Activated B cell treated with CpG ODN at 0.5 μM for 24 hours (primary cell): ENCODE results near the gene INTS12. TPM values are rescaled to one million over a fixed set of nuclear protein-coding genes. Genes with fewer than 3 reads are reported as not detected.

Experiments
- ATAC-seq: fragments of 200-7000 bp; cut with Tn5 transposase; one replicate; pipeline ENCODE4 v1.10.0; 2021; ENCODE audit warnings: low read depth, mild to moderate bottlenecking, moderate library complexity
- CTCF ChIA-PET: fragments of 350-600 bp; sonication (Branson Sonifier 250); formaldehyde crosslinking; loops from one replicate; lab custom pipeline; 2021; ENCODE audit warnings: antibody characterized with exemption; lab: Charles Lee
- POLR2A ChIA-PET: fragments of 350-600 bp; sonication (Branson Sonifier 250); formaldehyde crosslinking; loops from one replicate; lab custom pipeline; 2021; ENCODE audit warnings: antibody characterized with exemption; lab: Charles Lee
- DNase-seq: peaks from one replicate; pipeline ENCODE4 v3.0.0; 2022
- H3K27ac Mint-ChIP-seq: one replicate; pipeline ENCODE4 v1.8.0; 2020; ENCODE audit warnings: mixed read lengths
- H3K27me3 Mint-ChIP-seq: one replicate; pipeline ENCODE4 v1.8.0; 2021; ENCODE audit warnings: mixed read lengths
- H3K36me3 Mint-ChIP-seq: one replicate; pipeline ENCODE4 v1.8.0; 2021; ENCODE audit warnings: low read depth, mixed read lengths
- H3K4me1 Mint-ChIP-seq: one replicate; pipeline ENCODE4 v1.8.0; 2021; ENCODE audit warnings: mixed read lengths
- H3K4me3 Mint-ChIP-seq: one replicate; pipeline ENCODE4 v1.8.0; 2020; ENCODE audit warnings: mild to moderate bottlenecking, mixed read lengths
- H3K9me3 Mint-ChIP-seq: one replicate; pipeline ENCODE4 v1.8.0; 2020; ENCODE audit warnings: mixed read lengths
- CTCF ChIP-seq: fragments of 200-600 bp; IDR thresholded peaks from one replicate; pipeline ENCODE4 v1.8.0; 2022; ENCODE audit warnings: antibody characterized with exemption, mild to moderate bottlenecking
- intact Hi-C: fragments of 100-400 bp; cut with micrococcal nuclease; formaldehyde crosslinking; loops from one replicate; pipeline ENCODE4 v1.15.1; 2024
- total RNA-seq: library from RNA; stranded (reverse); gene quantifications from 2 replicates; pipeline ENCODE4 v1.2.3, GENCODE V29; 2022

INTS12 gene
- total RNA-seq, 1 donor from 2014 or later = 20.6 TPM

- ATAC-seq (no peak), DNase-seq (no peak)
- Mint-ChIP-seq H3K27ac (no peak overlapping the region), H3K36me3 (peaks cover 65% of the 10 kb centered on the region), H3K9me3 (no peaks in the 10 kb centered on the region), H3K27me3 (no peaks in the 10 kb centered on the region), H3K4me3 (no peak overlapping the region), H3K4me1 (no peaks in the 10 kb centered on the region)
- ChIA-PET CTCF (no interaction called here), POLR2A (no interaction called here)
- intact Hi-C loops = no loop called here
- no peak for TF ChIP-seq CTCF
Measured at GRCh38 chr4:105686571-105686970, 21.9 kb downstream of the INTS12 start.

GRCh38 chr4:105683038-105683437 lies 25.5 kb downstream of the INTS12 start:
- ATAC-seq = no peak
- ChIA-PET CTCF (no interaction called here), POLR2A (no interaction called here)
- intact Hi-C loops = no loop called here
- Mint-ChIP-seq H3K27me3 (no peaks in the 10 kb centered on the region), H3K4me1 (no peaks in the 10 kb centered on the region), H3K27ac (no peak overlapping the region), H3K9me3 (no peaks in the 10 kb centered on the region), H3K36me3 (peaks cover 43% of the 10 kb centered on the region), H3K4me3 (no peak overlapping the region)
- no peak for TF ChIP-seq CTCF
- no peak for DNase-seq

- Mint-ChIP-seq H3K27me3 (no peaks in the 10 kb centered on the region), H3K9me3 (no peaks in the 10 kb centered on the region), H3K4me1 (no peaks in the 10 kb centered on the region), H3K36me3 (peaks cover 25% of the 10 kb centered on the region), H3K4me3 (no peak overlapping the region), H3K27ac (no peak overlapping the region)
- CTCF ChIA-PET = no interaction called here
- TF ChIP-seq CTCF = no peak
- no peak for DNase-seq
- intact Hi-C loops = no loop called here
- POLR2A ChIA-PET = no interaction called here
- no peak for ATAC-seq
Measured at GRCh38 chr4:105679186-105679585, 29.3 kb downstream of the INTS12 start.

- ATAC-seq (no peak), DNase-seq (no peak)
- no peaks in the 10 kb centered on the region for H3K4me1 Mint-ChIP-seq
- H3K27me3 Mint-ChIP-seq = no peaks in the 10 kb centered on the region
- H3K27ac Mint-ChIP-seq = no peak overlapping the region
- CTCF ChIA-PET = no interaction called here
- peaks cover 14% of the 10 kb centered on the region for H3K36me3 Mint-ChIP-seq
- intact Hi-C loops = no loop called here
- POLR2A ChIA-PET = no interaction called here
- H3K9me3 Mint-ChIP-seq = no peaks in the 10 kb centered on the region
- no peak for TF ChIP-seq CTCF
- no peak overlapping the region for H3K4me3 Mint-ChIP-seq
Measured at GRCh38 chr4:105677709-105678108, 30.8 kb downstream of the INTS12 start.

- peaks cover 3% of the 10 kb centered on the region for H3K27me3 Mint-ChIP-seq
- no peak overlapping the region for H3K27ac Mint-ChIP-seq
- ATAC-seq = no peak
- TF ChIP-seq CTCF = no peak
- no peak for DNase-seq
- no peak overlapping the region for H3K4me3 Mint-ChIP-seq
- intact Hi-C loops = no loop called here
- CTCF ChIA-PET = no interaction called here
- no peaks in the 10 kb centered on the region for H3K36me3 Mint-ChIP-seq
- POLR2A ChIA-PET = no interaction called here
- H3K9me3 Mint-ChIP-seq = no peaks in the 10 kb centered on the region
- no peaks in the 10 kb centered on the region for H3K4me1 Mint-ChIP-seq
Measured at GRCh38 chr4:105674011-105674410, 34.5 kb downstream of the INTS12 start.
